ENCODE data around the gene GAK. TPM values are rescaled to one million over a fixed set of nuclear protein-coding genes. Genes with fewer than 3 reads are reported as not detected.

The GAK gene
- total RNA-seq, 1 donor from 2014 or later, result 123 TPM

- peaks cover 12% of the 10 kb centered on the region for H3K4me1 Mint-ChIP-seq (ENCODE audit: low read depth, unreplicated experiment)
- peaks cover 12% of the 10 kb centered on the region for H3K27me3 Mint-ChIP-seq (ENCODE audit: unreplicated experiment)
- H3K9me3 Mint-ChIP-seq (ENCODE audit: unreplicated experiment), result peaks cover 17% of the 10 kb centered on the region
- H3K4me3 Mint-ChIP-seq (ENCODE audit: unreplicated experiment), result no peak overlapping the region
- no peak for DNase-seq
- no peak for TF ChIP-seq CTCF (IDR thresholded peaks at IDR 0.05; ENCODE audit: partially characterized antibody, unreplicated experiment)
- peaks cover 8% of the 10 kb centered on the region for H3K36me3 Mint-ChIP-seq (ENCODE audit: unreplicated experiment)
- H3K27ac Mint-ChIP-seq (ENCODE audit: unreplicated experiment), result no peak overlapping the region
These were observed 56.9 kb downstream of the GAK start for GRCh38 chr4:874971-875817.

DNA sequence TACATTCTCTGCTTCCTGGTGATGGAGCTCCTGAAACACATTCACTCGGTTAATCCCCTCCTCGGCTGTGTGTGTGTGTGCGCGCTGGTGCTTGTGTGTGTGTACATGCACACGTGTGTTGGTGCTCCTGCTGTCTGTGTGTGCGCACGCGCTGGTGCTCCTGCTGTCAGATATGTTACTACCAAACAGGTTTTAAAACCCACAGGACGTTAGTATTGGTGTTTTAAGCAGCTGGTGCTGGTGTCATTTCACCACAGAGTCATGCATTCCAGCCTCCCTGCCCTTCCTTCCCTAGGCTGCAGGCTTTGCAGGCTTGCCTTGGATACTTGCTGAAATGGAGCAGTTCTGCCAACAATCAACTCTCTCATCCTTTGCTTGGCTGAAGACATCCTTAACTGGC, 58.1 kb downstream of the GAK start:
- Mint-ChIP-seq H3K4me1 (ENCODE audit: low read depth, unreplicated experiment) (peaks cover 10% of the 10 kb centered on the region), H3K36me3 (ENCODE audit: unreplicated experiment) (peaks cover 12% of the 10 kb centered on the region), H3K27me3 (ENCODE audit: unreplicated experiment) (peaks cover 16% of the 10 kb centered on the region), H3K27ac (ENCODE audit: unreplicated experiment) (no peak overlapping the region), H3K4me3 (ENCODE audit: unreplicated experiment) (no peak overlapping the region), H3K9me3 (ENCODE audit: unreplicated experiment) (peaks cover 17% of the 10 kb centered on the region)
- no peak for DNase-seq
- no peak for TF ChIP-seq CTCF (IDR thresholded peaks at IDR 0.05; ENCODE audit: partially characterized antibody, unreplicated experiment)

GRCh38 chr4:872241-872981, 59.7 kb downstream of the GAK start:
- Mint-ChIP-seq H3K27me3 (ENCODE audit: unreplicated experiment) (peaks cover 18% of the 10 kb centered on the region), H3K4me3 (ENCODE audit: unreplicated experiment) (no peak overlapping the region), H3K36me3 (ENCODE audit: unreplicated experiment) (peaks cover 7% of the 10 kb centered on the region), H3K9me3 (ENCODE audit: unreplicated experiment) (peaks cover 14% of the 10 kb centered on the region), H3K4me1 (ENCODE audit: low read depth, unreplicated experiment) (peaks cover 10% of the 10 kb centered on the region), H3K27ac (ENCODE audit: unreplicated experiment) (no peak overlapping the region)
- no peak for DNase-seq
- TF ChIP-seq CTCF (IDR thresholded peaks at IDR 0.05; ENCODE audit: partially characterized antibody, unreplicated experiment), result no peak

- peaks cover 10% of the 10 kb centered on the region for H3K4me1 Mint-ChIP-seq (ENCODE audit: low read depth, unreplicated experiment)
- H3K4me3 Mint-ChIP-seq (ENCODE audit: unreplicated experiment), result no peak overlapping the region
- H3K27me3 Mint-ChIP-seq (ENCODE audit: unreplicated experiment), result peaks cover 20% of the 10 kb centered on the region
- no peak for TF ChIP-seq CTCF (IDR thresholded peaks at IDR 0.05; ENCODE audit: partially characterized antibody, unreplicated experiment)
- H3K27ac Mint-ChIP-seq (ENCODE audit: unreplicated experiment), result no peak overlapping the region
- peaks cover 14% of the 10 kb centered on the region for H3K9me3 Mint-ChIP-seq (ENCODE audit: unreplicated experiment)
- no peak for DNase-seq
- H3K36me3 Mint-ChIP-seq (ENCODE audit: unreplicated experiment), result peaks cover 7% of the 10 kb centered on the region
These were observed 60.6 kb downstream of the GAK start for GRCh38 chr4:871484-871883.

DNA sequence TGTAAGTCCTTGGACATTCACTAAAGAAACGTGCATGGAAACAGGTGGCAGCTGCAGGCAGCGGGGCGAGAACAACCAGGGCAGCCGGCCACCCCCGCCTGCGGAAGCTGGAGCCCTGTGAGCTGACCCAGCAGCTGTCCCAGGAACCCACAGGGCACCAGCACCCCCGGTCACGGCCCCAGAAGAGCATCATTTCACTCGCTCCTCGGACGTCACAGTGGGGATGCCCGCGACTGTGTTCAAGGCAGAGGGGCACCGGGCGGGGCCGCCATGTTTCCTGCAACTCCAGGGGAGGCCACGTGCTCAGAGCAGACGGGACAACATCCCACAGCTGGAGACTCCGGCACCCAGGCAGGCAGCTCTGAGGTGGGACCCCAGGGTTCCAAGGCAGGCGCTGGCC, 61.2 kb downstream of the GAK start:
- no peak for DNase-seq
- Mint-ChIP-seq H3K4me1 (ENCODE audit: low read depth, unreplicated experiment) (peaks cover 10% of the 10 kb centered on the region), H3K36me3 (ENCODE audit: unreplicated experiment) (peaks cover 7% of the 10 kb centered on the region), H3K4me3 (ENCODE audit: unreplicated experiment) (no peak overlapping the region), H3K9me3 (ENCODE audit: unreplicated experiment) (peaks cover 14% of the 10 kb centered on the region), H3K27me3 (ENCODE audit: unreplicated experiment) (peaks cover 23% of the 10 kb centered on the region), H3K27ac (ENCODE audit: unreplicated experiment) (no peak overlapping the region)
- no peak for TF ChIP-seq CTCF (IDR thresholded peaks at IDR 0.05; ENCODE audit: partially characterized antibody, unreplicated experiment)

Data from glutamatergic neuron (in vitro differentiated cells).